HepG2 (cell line): ENCODE results near the gene GRM7. TPM values are rescaled to one million over a fixed set of nuclear protein-coding genes. Genes with fewer than 3 reads are reported as not detected.

Experiments used
- ATAC-seq: fragments of 200-7000 bp; cut with Tn5 transposase; 3 replicates; pipeline ENCODE4 v1.9.1; 2020; ENCODE audit warnings: mild to moderate bottlenecking, moderate library complexity
- BruUV-seq: library from RNA; stranded (reverse); fragments of 400-500 nt; replicated peaks from 2 replicates; lab custom pipeline; 2021; lab: Mats Ljungman, UMichigan
- CTCF ChIA-PET: fragments of 300-600 bp; formaldehyde crosslinking; extraction: SDS; loops from one replicate; lab custom pipeline; 2021; ENCODE audit warnings: low total read pairs, inconsistent platforms, low intra/inter-chr PET ratio; lab: Yijun Ruan, JAX
- POLR2A ChIA-PET: fragments of 350-600 bp; sonication (Branson Sonifier 250); formaldehyde crosslinking; loops from one replicate; lab custom pipeline; 2020; ENCODE audit warnings: antibody characterized with exemption, inconsistent platforms; lab: Yijun Ruan, JAX
- DNase-seq: peaks from one replicate; pipeline ENCODE4 v3.0.0-alpha.2; 2015; ENCODE audit warnings: low spot score
- FAIRE-seq: peaks from 3 replicates; lab custom pipeline; 2011; peaks lifted over from hg19 to GRCh38; lab: Jason Lieb, UNC
- H2AFZ ChIP-seq: one replicate; pipeline ENCODE4 v1.6.1; 2011; ENCODE audit warnings: low read length, inconsistent platforms
- H3K27ac ChIP-seq: fragments of 300-600 bp; 3 replicates; pipeline ENCODE4 v1.8.0; 2011; ENCODE audit warnings: mixed run types, mild to moderate bottlenecking, mixed read lengths, low read length, inconsistent platforms; ENCODE audit not compliant: insufficient read depth; ENCODE audit errors: extremely low read length
- H3K27me3 ChIP-seq, 2 experiments: fragments of 200-600 bp in 1 of 2; 2 replicates in 1 of 2; 3 replicates in 1 of 2; pipeline versions ENCODE4 v1.6.0 to v1.8.0; 2011; ENCODE audit warnings: low read length in 2 of 2, mild to moderate bottlenecking in 2 of 2, moderate library complexity in 2 of 2, inconsistent platforms in 1 of 2; ENCODE audit not compliant: insufficient read depth in 2 of 2, control insufficient read depth in 1 of 2
- H3K36me3 ChIP-seq, 2 experiments: fragments of 200-600 bp in 1 of 2; replicated peaks in 1 of 2; 2 replicates in 1 of 2; 3 replicates in 1 of 2; pipeline versions ENCODE4 v1.5.1 to v1.8.0; 2011; ENCODE audit warnings: low read length in 2 of 2, inconsistent platforms in 1 of 2; ENCODE audit not compliant: insufficient read depth in 2 of 2, control insufficient read depth in 1 of 2
- H3K4me1 ChIP-seq: 2 replicates; pipeline ENCODE4 v1.5.1; 2012; ENCODE audit warnings: low read length, inconsistent platforms; ENCODE audit not compliant: insufficient read depth
- H3K4me2 ChIP-seq: 2 replicates; pipeline ENCODE4 v1.6.0; 2011; ENCODE audit warnings: low read depth, low read length, inconsistent platforms
- H3K4me3 ChIP-seq, 3 experiments: fragments of 200-600 bp in 1 of 3; sonication (generic), shearing (Covaris generic) in 1 of 3; replicated peaks in 1 of 3; 2 replicates each; pipeline ENCODE4 v1.5.1; 2011 to 2016; ENCODE audit warnings: low read length in 3 of 3, inconsistent platforms in 2 of 3, low read depth in 2 of 3, mild to moderate bottlenecking in 2 of 3, control low read depth in 1 of 3, mixed read lengths in 1 of 3; ENCODE audit not compliant: insufficient read depth in 1 of 3
- H3K79me2 ChIP-seq: one replicate; pipeline ENCODE4 v1.6.1; 2011; ENCODE audit warnings: low read length, inconsistent platforms; ENCODE audit not compliant: insufficient read depth
- H3K9ac ChIP-seq: 2 replicates; pipeline ENCODE4 v1.6.0; 2011; ENCODE audit warnings: mild to moderate bottlenecking, low read depth, low read length, inconsistent platforms; ENCODE audit not compliant: insufficient read depth
- H3K9me3 ChIP-seq: 2 replicates; pipeline ENCODE4 v1.5.1; 2012; ENCODE audit warnings: mild to moderate bottlenecking, low read length
- H4K20me1 ChIP-seq: 2 replicates; pipeline ENCODE4 v1.6.0; 2011; ENCODE audit warnings: inconsistent platforms, mild to moderate bottlenecking, low read length, moderate library complexity; ENCODE audit not compliant: insufficient read depth
- ETV6 ChIP-seq: sonication (generic); formaldehyde crosslinking; conservative IDR thresholded peaks from 2 replicates; pipeline ENCODE4 v1.4.0; 2020; ENCODE audit warnings: missing genetic modification reagents
- HDAC1 ChIP-seq: sonication (generic); formaldehyde crosslinking; IDR thresholded peaks from 2 replicates; pipeline ENCODE4 v1.5.1; 2020; ENCODE audit warnings: mild to moderate bottlenecking, missing genetic modification reagents
- HMGA1 ChIP-seq: sonication (generic); formaldehyde crosslinking; conservative IDR thresholded peaks from 2 replicates; pipeline ENCODE4 v1.4.0; 2020; ENCODE audit warnings: missing genetic modification reagents
- NPAS2 ChIP-seq: sonication (generic); formaldehyde crosslinking; IDR thresholded peaks from 2 replicates; pipeline ENCODE4 v1.8.0; 2022; ENCODE audit warnings: mild to moderate bottlenecking, missing genetic modification reagents, borderline replicate concordance
- PAX8 ChIP-seq: sonication (generic); formaldehyde crosslinking; IDR thresholded peaks from 2 replicates; pipeline ENCODE4 v1.8.0; 2022; ENCODE audit warnings: mild to moderate bottlenecking, missing genetic modification reagents, borderline replicate concordance
- REXO4 ChIP-seq: sonication (generic); formaldehyde crosslinking; IDR thresholded peaks from 2 replicates; pipeline ENCODE4 v1.8.0; 2022; ENCODE audit warnings: missing genetic modification reagents, mild to moderate bottlenecking, borderline replicate concordance
- U2AF1 ChIP-seq: fragments of 200-400 bp; formaldehyde crosslinking; optimal IDR thresholded peaks from 2 replicates; pipeline ENCODE3; 2017; ENCODE audit warnings: mild to moderate bottlenecking, low read depth, low read length
- ZNF430 ChIP-seq: sonication (generic); formaldehyde crosslinking; IDR thresholded peaks from 2 replicates; pipeline ENCODE4 v1.9.0; 2021; ENCODE audit warnings: mild to moderate bottlenecking, missing genetic modification reagents
- ZNF788 ChIP-seq: sonication (generic); formaldehyde crosslinking; IDR thresholded peaks from 2 replicates; pipeline ENCODE4 v1.5.0; 2020; ENCODE audit warnings: mild to moderate bottlenecking, missing genetic modification reagents, borderline replicate concordance
- WGBS: methylation state at CpG from one replicate; pipeline ENCODE4 v1.1.6; 2017; ENCODE audit warnings: low lambda C conversion rate; 5-methylcytosine and 5-hydroxymethylcytosine counted together
- in situ Hi-C: cut with HindIII; loops from 2 replicates; pipeline ENCODE4 v1.10.0; 2017; ENCODE audit warnings: low pct_unique_long_range_greater_than_20kb; ENCODE audit not compliant: extremely low pct_ligation_motif_present
- intact Hi-C: fragments of 100-400 bp; cut with micrococcal nuclease; formaldehyde crosslinking; loops from one replicate; pipeline ENCODE4 v1.10.0; 2022; ENCODE audit not compliant: unreplicated experiment
- polyA plus RNA-seq, 8 experiments: library from polyadenylated mRNA; depleted of rRNA in 3 of 8; stranded (reverse) in 7 of 8; unstranded in 1 of 8; fragments of >200 nt; fragmentation: Illumina TruSeq in 4 of 8; extraction: Trizol in 4 of 8; gene quantifications; 2 replicates each; pipeline versions ENCODE4 v1.2.1 to v1.2.3, GENCODE V29; 2011 to 2016; ENCODE audit warnings: low read depth in 4 of 8, missing spikeins in 1 of 8, mixed read lengths in 1 of 8; ENCODE audit not compliant: insufficient read depth in 1 of 8
- total RNA-seq, 5 experiments: library from RNA; depleted of rRNA; stranded (reverse); fragments of >200 nt; fragmentation: Illumina TruSeq; extraction: Trizol; gene quantifications; 2 replicates each; pipeline ENCODE4 v1.2.3, GENCODE V29; 2016; ENCODE audit warnings: low read depth in 1 of 5
- TF ChIP-seq, protein P1 (sequence below): sonication (generic); formaldehyde crosslinking; IDR thresholded peaks from 2 replicates; pipeline ENCODE4 v1.8.1; 2022; ENCODE audit warnings: low read depth, mild to moderate bottlenecking, missing genetic modification reagents

GRM7 gene
- total and polyA plus RNA-seq, 2 of the 13 experiments (the other 11 are each of a cell fraction or from before 2014, with no cell fraction given): not detected

DNA sequence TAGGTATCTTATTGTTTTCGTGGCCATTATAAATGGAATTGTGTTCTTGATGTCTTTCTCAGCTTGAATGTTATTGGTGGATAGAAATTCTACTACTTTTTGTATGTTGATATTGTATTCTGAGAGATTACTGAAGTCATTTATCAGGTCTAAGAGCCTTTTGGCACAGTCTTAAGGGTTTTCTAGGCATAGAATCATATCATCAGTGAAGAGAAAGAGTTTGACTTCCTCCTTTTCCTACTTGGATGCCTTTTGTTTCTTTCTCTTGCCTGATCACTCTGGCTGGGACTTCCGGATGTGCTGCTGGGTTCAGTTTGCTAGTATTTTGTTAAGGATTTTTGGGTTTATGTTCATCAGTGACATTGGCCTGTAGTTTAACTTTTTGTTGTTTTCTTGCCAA, 527.1 kb downstream of the GRM7 start:
- no peak overlapping the region for H3K27ac ChIP-seq
- H3K9me3 ChIP-seq: peaks cover 68% of the 10 kb centered on the region
- H3K4me1 ChIP-seq: no peaks in the 10 kb centered on the region
- 0% methylated on average over 2 of the region's 2 CpGs for WGBS
- no peak overlapping the region for H3K9ac ChIP-seq
- H3K4me3 ChIP-seq: no peak overlapping the region
- no peak overlapping the region for H3K4me2 ChIP-seq
- H2AFZ ChIP-seq: no peak overlapping the region
- H3K36me3 ChIP-seq: no peaks in the 10 kb centered on the region
- no TSS peak for BruUV-seq
- TF ChIP-seq ZNF430 (CRISPR knock-in tag): no peak
- no peak for TF ChIP-seq PAX8 (CRISPR knock-in tag)
- no peak for TF ChIP-seq U2AF1
- no peak for TF ChIP-seq NPAS2
- FAIRE-seq: no peak
- H3K27me3 ChIP-seq: no peaks in the 10 kb centered on the region
- H4K20me1 ChIP-seq: no peaks in the 10 kb centered on the region
- ChIA-PET CTCF (no interaction called here), POLR2A (no interaction called here)
- DNase-seq: no peak
- intact Hi-C loops (no loop called here), in situ Hi-C loops (no loop called here)
- no peak for ATAC-seq
- H3K79me2 ChIP-seq: no peaks in the 10 kb centered on the region

DNA sequence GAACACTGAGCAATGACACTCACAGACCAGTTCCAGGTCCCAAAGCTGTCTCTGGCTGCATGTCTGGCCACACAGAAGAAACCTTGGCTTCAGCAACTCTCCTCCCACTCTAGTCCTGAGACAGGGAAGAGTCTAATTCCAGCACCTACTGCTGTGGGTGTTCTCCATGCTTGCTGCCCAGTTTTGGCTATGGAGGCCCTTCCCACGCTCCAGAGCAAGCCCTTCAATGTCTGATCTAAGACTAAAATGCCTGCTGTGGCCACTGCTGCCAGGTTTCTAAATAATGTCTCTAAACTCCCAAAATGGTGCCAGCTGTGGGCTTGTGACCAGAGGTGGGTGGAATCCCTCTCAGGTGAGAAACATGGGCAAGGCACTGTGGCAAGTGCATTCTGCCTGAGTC, 531.3 kb downstream of the GRM7 start:
- in situ Hi-C loops: no loop called here
- H3K36me3 ChIP-seq: no peaks in the 10 kb centered on the region
- FAIRE-seq: no peak
- H3K9ac ChIP-seq: no peak overlapping the region
- intact Hi-C loops: no loop called here
- no peak overlapping the region for H2AFZ ChIP-seq
- H3K4me3 ChIP-seq: no peak overlapping the region
- POLR2A ChIA-PET: no interaction called here
- ATAC-seq: no peak
- DNase-seq: no peak
- H3K4me2 ChIP-seq: no peak overlapping the region
- H3K27ac ChIP-seq: no peak overlapping the region
- H3K4me1 ChIP-seq: no peaks in the 10 kb centered on the region
- no TSS peak for BruUV-seq
- 0% methylated on average over 1 of the region's 1 CpG for WGBS
- H3K79me2 ChIP-seq: no peaks in the 10 kb centered on the region
- H3K9me3 ChIP-seq: peaks cover 67% of the 10 kb centered on the region
- CTCF ChIA-PET: no interaction called here
- no peaks in the 10 kb centered on the region for H4K20me1 ChIP-seq
- H3K27me3 ChIP-seq: no peaks in the 10 kb centered on the region
- TF ChIP-seq ZNF788 (CRISPR knock-in tag) (no peak), HDAC1 (no peak), REXO4 (CRISPR knock-in tag) (no peak), HMGA1 (CRISPR knock-in tag) (no peak), ETV6 (no peak)
- TF ChIP-seq, protein P1, sequence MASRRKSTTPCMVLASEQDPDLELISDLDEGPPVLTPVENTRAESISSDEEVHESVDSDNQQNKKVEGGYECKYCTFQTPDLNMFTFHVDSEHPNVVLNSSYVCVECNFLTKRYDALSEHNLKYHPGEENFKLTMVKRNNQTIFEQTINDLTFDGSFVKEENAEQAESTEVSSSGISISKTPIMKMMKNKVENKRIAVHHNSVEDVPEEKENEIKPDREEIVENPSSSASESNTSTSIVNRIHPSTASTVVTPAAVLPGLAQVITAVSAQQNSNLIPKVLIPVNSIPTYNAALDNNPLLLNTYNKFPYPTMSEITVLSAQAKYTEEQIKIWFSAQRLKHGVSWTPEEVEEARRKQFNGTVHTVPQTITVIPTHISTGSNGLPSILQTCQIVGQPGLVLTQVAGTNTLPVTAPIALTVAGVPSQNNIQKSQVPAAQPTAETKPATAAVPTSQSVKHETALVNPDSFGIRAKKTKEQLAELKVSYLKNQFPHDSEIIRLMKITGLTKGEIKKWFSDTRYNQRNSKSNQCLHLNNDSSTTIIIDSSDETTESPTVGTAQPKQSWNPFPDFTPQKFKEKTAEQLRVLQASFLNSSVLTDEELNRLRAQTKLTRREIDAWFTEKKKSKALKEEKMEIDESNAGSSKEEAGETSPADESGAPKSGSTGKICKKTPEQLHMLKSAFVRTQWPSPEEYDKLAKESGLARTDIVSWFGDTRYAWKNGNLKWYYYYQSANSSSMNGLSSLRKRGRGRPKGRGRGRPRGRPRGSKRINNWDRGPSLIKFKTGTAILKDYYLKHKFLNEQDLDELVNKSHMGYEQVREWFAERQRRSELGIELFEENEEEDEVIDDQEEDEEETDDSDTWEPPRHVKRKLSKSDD (CRISPR knock-in tag): no peak
